Measurements from ENCODE around the gene SUCO.

DNA sequence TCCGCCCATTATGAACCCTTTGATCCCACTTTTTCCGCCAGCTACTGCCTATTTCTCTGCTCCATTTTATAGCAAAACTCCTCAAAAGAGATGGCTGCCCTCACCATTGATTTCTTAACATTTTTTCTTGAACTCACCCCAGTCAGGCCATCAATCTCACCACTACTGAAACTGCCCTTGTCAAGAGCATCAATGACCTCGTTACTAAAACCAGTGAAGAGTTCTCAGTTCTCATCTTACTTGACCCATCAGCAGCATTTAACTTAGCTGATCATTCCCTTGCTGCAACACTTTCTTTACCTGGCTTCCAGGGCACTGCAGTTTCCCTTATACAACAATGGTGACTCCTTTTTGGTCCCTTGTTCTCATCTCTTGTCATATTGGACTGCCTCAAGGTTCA is 90.8 kb downstream of the SUCO start:
- no peak for TF ChIP-seq POLR2AphosphoS5 (IDR thresholded peaks at IDR 0.05; ENCODE audit: insufficient read depth in 1 of 2, low read depth in 1 of 2)
- TF ChIP-seq, protein P1, sequence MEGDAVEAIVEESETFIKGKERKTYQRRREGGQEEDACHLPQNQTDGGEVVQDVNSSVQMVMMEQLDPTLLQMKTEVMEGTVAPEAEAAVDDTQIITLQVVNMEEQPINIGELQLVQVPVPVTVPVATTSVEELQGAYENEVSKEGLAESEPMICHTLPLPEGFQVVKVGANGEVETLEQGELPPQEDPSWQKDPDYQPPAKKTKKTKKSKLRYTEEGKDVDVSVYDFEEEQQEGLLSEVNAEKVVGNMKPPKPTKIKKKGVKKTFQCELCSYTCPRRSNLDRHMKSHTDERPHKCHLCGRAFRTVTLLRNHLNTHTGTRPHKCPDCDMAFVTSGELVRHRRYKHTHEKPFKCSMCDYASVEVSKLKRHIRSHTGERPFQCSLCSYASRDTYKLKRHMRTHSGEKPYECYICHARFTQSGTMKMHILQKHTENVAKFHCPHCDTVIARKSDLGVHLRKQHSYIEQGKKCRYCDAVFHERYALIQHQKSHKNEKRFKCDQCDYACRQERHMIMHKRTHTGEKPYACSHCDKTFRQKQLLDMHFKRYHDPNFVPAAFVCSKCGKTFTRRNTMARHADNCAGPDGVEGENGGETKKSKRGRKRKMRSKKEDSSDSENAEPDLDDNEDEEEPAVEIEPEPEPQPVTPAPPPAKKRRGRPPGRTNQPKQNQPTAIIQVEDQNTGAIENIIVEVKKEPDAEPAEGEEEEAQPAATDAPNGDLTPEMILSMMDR (IDR thresholded peaks at IDR 0.05): no peak

Data from vagina (tissue), 2 donors.